ENCODE measurements around the gene FAM174A.

FAM174A gene

GRCh38 chr5:100574716-100575115 lies 39.5 kb downstream of the FAM174A start:
- no peak for TF ChIP-seq CTCF (conservative IDR thresholded peaks at IDR 0.05; ENCODE audit: low read depth, low read length)
- no peak for DNase-seq (ENCODE audit: low read depth)

GRCh38 chr5:100575815-100576214 lies 40.6 kb downstream of the FAM174A start:
- no peak for DNase-seq (ENCODE audit: low read depth)
- H3K4me3 ChIP-seq (ENCODE audit: low read length): no peak overlapping the region
- TF ChIP-seq CTCF (conservative IDR thresholded peaks at IDR 0.05; ENCODE audit: low read depth, low read length): no peak

More at GRCh38 chr5:100574716-100575115, 39.5 kb downstream of the FAM174A start:
- no peak overlapping the region for H3K4me3 ChIP-seq (ENCODE audit: low read length)

GRCh38 chr5:100576217-100576751 lies 41.1 kb downstream of the FAM174A start:
- no peak for TF ChIP-seq CTCF (conservative IDR thresholded peaks at IDR 0.05; ENCODE audit: low read depth, low read length)
- H3K4me3 ChIP-seq (ENCODE audit: low read length): no peak overlapping the region
- no peak for DNase-seq (ENCODE audit: low read depth)

- no peak for TF ChIP-seq CTCF (conservative IDR thresholded peaks at IDR 0.05; ENCODE audit: low read depth, low read length)
- DNase-seq (ENCODE audit: low read depth): no peak
- H3K4me3 ChIP-seq (ENCODE audit: low read length): no peak overlapping the region
Observed at GRCh38 chr5:100577506-100577905, 42.3 kb downstream of the FAM174A start.

- TF ChIP-seq CTCF (conservative IDR thresholded peaks at IDR 0.05; ENCODE audit: low read depth, low read length): no peak
- no peak for DNase-seq (ENCODE audit: low read depth)
- H3K4me3 ChIP-seq (ENCODE audit: low read length): no peak overlapping the region
Observed at GRCh38 chr5:100584069-100584468, 48.9 kb downstream of the FAM174A start.

- DNase-seq (ENCODE audit: low read depth): no peak
- no peak for TF ChIP-seq CTCF (conservative IDR thresholded peaks at IDR 0.05; ENCODE audit: low read depth, low read length)
- no peak overlapping the region for H3K4me3 ChIP-seq (ENCODE audit: low read length)
Observed at GRCh38 chr5:100584889-100585288, 49.7 kb downstream of the FAM174A start.

- no peak for TF ChIP-seq CTCF (conservative IDR thresholded peaks at IDR 0.05; ENCODE audit: low read depth, low read length)
- no peak for DNase-seq (ENCODE audit: low read depth)
- H3K4me3 ChIP-seq (ENCODE audit: low read length): no peak overlapping the region
Observed at GRCh38 chr5:100590867-100591266, 55.7 kb downstream of the FAM174A start.

All from retinal pigment epithelial cell (primary cell).